ENCODE measurements around the gene NPL.

GRCh38 chr1:182823220-182823619 lies 33.6 kb downstream of the NPL start:
- no peak for TF ChIP-seq CTCF (IDR thresholded peaks at IDR 0.05)
- no peak for TF ChIP-seq POLR2A (IDR thresholded peaks at IDR 0.05)

Measured in esophagus squamous epithelium (tissue), 4 donors.